ENCODE data around the gene BCAS3. TPM values are rescaled to one million over a fixed set of nuclear protein-coding genes. Genes with fewer than 3 reads are reported as not detected.
A peak's percentile ranks its signal among the peaks of the same experiment; 100 is the strongest.
"Not testable (repeated sequence)": the region's sequence is repeated elsewhere in the genome, so short reads cannot be mapped to it uniquely, and the experiment has no call there.

The BCAS3 gene
- total RNA-seq, 1 donor from 2014 or later: 9.5 TPM

GRCh38 chr17:61238455-61238933, 560.8 kb downstream of the BCAS3 start:
- Mint-ChIP-seq H3K9me3 (no peaks in the 10 kb centered on the region), H3K27me3 (no peaks in the 10 kb centered on the region), H3K27ac (peak overlapping the region; percentile 7), H3K4me1 (peaks cover 9% of the 10 kb centered on the region), H3K4me3 (no peak overlapping the region), H3K36me3 (ENCODE audit: low read depth) (no peaks in the 10 kb centered on the region)
- DNase-seq: no peak
- intact Hi-C loops (cut with micrococcal nuclease): no loop called here

- peaks cover 9% of the 10 kb centered on the region for H3K4me1 Mint-ChIP-seq
- no peaks in the 10 kb centered on the region for H3K27me3 Mint-ChIP-seq
- no peak for DNase-seq
- peak overlapping the region; percentile 7 for H3K27ac Mint-ChIP-seq
- H3K4me3 Mint-ChIP-seq: peak overlapping the region; percentile 11
- no peaks in the 10 kb centered on the region for H3K36me3 Mint-ChIP-seq (ENCODE audit: low read depth)
- H3K9me3 Mint-ChIP-seq: no peaks in the 10 kb centered on the region
- intact Hi-C loops (cut with micrococcal nuclease): loop anchor here (1.0 kb wide), 1 partner anchor 17 kb away; no protein-coding TSS in a partner anchor
Observed at GRCh38 chr17:61239327-61239726, 561.7 kb downstream of the BCAS3 start.

- H3K27ac Mint-ChIP-seq: no peak overlapping the region
- no peaks in the 10 kb centered on the region for H3K9me3 Mint-ChIP-seq
- intact Hi-C loops (cut with micrococcal nuclease): loop anchor here (1.0 to 5.0 kb wide), 2 partner anchors 18 to 42 kb away; no protein-coding TSS in a partner anchor
- H3K4me1 Mint-ChIP-seq: peaks cover 9% of the 10 kb centered on the region
- no peak overlapping the region for H3K4me3 Mint-ChIP-seq
- H3K36me3 Mint-ChIP-seq (ENCODE audit: low read depth): no peaks in the 10 kb centered on the region
- DNase-seq: no peak
- no peaks in the 10 kb centered on the region for H3K27me3 Mint-ChIP-seq
Observed at GRCh38 chr17:61239953-61240352, 562.3 kb downstream of the BCAS3 start.

GRCh38 chr17:61240851-61241468, 563.3 kb downstream of the BCAS3 start:
- Mint-ChIP-seq H3K4me3 (peak overlapping the region; percentile 15), H3K4me1 (peaks cover 9% of the 10 kb centered on the region), H3K36me3 (ENCODE audit: low read depth) (no peaks in the 10 kb centered on the region), H3K27me3 (no peaks in the 10 kb centered on the region), H3K27ac (no peak overlapping the region), H3K9me3 (no peaks in the 10 kb centered on the region)
- intact Hi-C loops (cut with micrococcal nuclease): loop anchor here (5.0 kb wide), 1 partner anchor 41 kb away; no protein-coding TSS in a partner anchor
- DNase-seq: no peak

GRCh38 chr17:61244988-61245387, 567.3 kb downstream of the BCAS3 start:
- H3K4me1 Mint-ChIP-seq; H3K4me3 Mint-ChIP-seq; H3K27ac Mint-ChIP-seq; H3K27me3 Mint-ChIP-seq; H3K9me3 Mint-ChIP-seq; H3K36me3 Mint-ChIP-seq (ENCODE audit: low read depth); DNase-seq: not testable (repeated sequence)
- intact Hi-C loops (cut with micrococcal nuclease): loop anchor here (5.0 kb wide), 1 partner anchor 37 kb away; no protein-coding TSS in a partner anchor

GRCh38 chr17:61245706-61246135, 568.1 kb downstream of the BCAS3 start:
- no peak overlapping the region for H3K27ac Mint-ChIP-seq
- peaks cover 5% of the 10 kb centered on the region for H3K9me3 Mint-ChIP-seq
- no peaks in the 10 kb centered on the region for H3K36me3 Mint-ChIP-seq (ENCODE audit: low read depth)
- no peak for DNase-seq
- H3K27me3 Mint-ChIP-seq: no peaks in the 10 kb centered on the region
- peaks cover 9% of the 10 kb centered on the region for H3K4me1 Mint-ChIP-seq
- no peak overlapping the region for H3K4me3 Mint-ChIP-seq
- intact Hi-C loops (cut with micrococcal nuclease): no loop called here

GRCh38 chr17:61247439-61247838, 569.8 kb downstream of the BCAS3 start:
- H3K4me3 Mint-ChIP-seq: no peak overlapping the region
- intact Hi-C loops (cut with micrococcal nuclease): no loop called here
- peaks cover 13% of the 10 kb centered on the region for H3K4me1 Mint-ChIP-seq
- DNase-seq: no peak
- H3K27ac Mint-ChIP-seq: no peak overlapping the region
- H3K9me3 Mint-ChIP-seq: peaks cover 8% of the 10 kb centered on the region
- no peaks in the 10 kb centered on the region for H3K27me3 Mint-ChIP-seq
- no peaks in the 10 kb centered on the region for H3K36me3 Mint-ChIP-seq (ENCODE audit: low read depth)

- Mint-ChIP-seq H3K4me3 (no peak overlapping the region), H3K9me3 (peaks cover 8% of the 10 kb centered on the region), H3K36me3 (ENCODE audit: low read depth) (no peaks in the 10 kb centered on the region), H3K4me1 (peaks cover 13% of the 10 kb centered on the region), H3K27ac (no peak overlapping the region), H3K27me3 (no peaks in the 10 kb centered on the region)
- intact Hi-C loops (cut with micrococcal nuclease): no loop called here
- DNase-seq: no peak
Observed at GRCh38 chr17:61248399-61248798, 570.7 kb downstream of the BCAS3 start.

GRCh38 chr17:61249649-61250299, 572.1 kb downstream of the BCAS3 start:
- H3K36me3 Mint-ChIP-seq (ENCODE audit: low read depth): no peaks in the 10 kb centered on the region
- no peak overlapping the region for H3K27ac Mint-ChIP-seq
- intact Hi-C loops (cut with micrococcal nuclease): no loop called here
- H3K27me3 Mint-ChIP-seq: no peaks in the 10 kb centered on the region
- DNase-seq: no peak
- peaks cover 8% of the 10 kb centered on the region for H3K9me3 Mint-ChIP-seq
- H3K4me3 Mint-ChIP-seq: no peak overlapping the region
- peaks cover 13% of the 10 kb centered on the region for H3K4me1 Mint-ChIP-seq

GRCh38 chr17:61250335-61250890, 572.8 kb downstream of the BCAS3 start:
- no peak for DNase-seq
- Mint-ChIP-seq H3K27ac (peak overlapping the region; percentile 35), H3K27me3 (no peaks in the 10 kb centered on the region), H3K4me3 (no peak overlapping the region), H3K9me3 (peaks cover 8% of the 10 kb centered on the region), H3K36me3 (ENCODE audit: low read depth) (no peaks in the 10 kb centered on the region), H3K4me1 (peaks cover 17% of the 10 kb centered on the region)
- intact Hi-C loops (cut with micrococcal nuclease): no loop called here

- Mint-ChIP-seq H3K9me3 (peaks cover 8% of the 10 kb centered on the region), H3K4me3 (no peak overlapping the region), H3K27ac (no peak overlapping the region), H3K27me3 (no peaks in the 10 kb centered on the region), H3K4me1 (peaks cover 17% of the 10 kb centered on the region), H3K36me3 (ENCODE audit: low read depth) (no peaks in the 10 kb centered on the region)
- intact Hi-C loops (cut with micrococcal nuclease): no loop called here
- DNase-seq: no peak
Observed at GRCh38 chr17:61251939-61252865, 574.6 kb downstream of the BCAS3 start.

GRCh38 chr17:61253362-61253761, 575.7 kb downstream of the BCAS3 start:
- Mint-ChIP-seq H3K4me1 (peaks cover 17% of the 10 kb centered on the region), H3K27ac (no peak overlapping the region), H3K27me3 (no peaks in the 10 kb centered on the region), H3K36me3 (ENCODE audit: low read depth) (no peaks in the 10 kb centered on the region), H3K4me3 (no peak overlapping the region), H3K9me3 (peaks cover 8% of the 10 kb centered on the region)
- intact Hi-C loops (cut with micrococcal nuclease): no loop called here
- no peak for DNase-seq

GRCh38 chr17:61253937-61254574, 576.4 kb downstream of the BCAS3 start:
- intact Hi-C loops (cut with micrococcal nuclease): no loop called here
- Mint-ChIP-seq H3K4me1 (peaks cover 17% of the 10 kb centered on the region), H3K27me3 (no peaks in the 10 kb centered on the region), H3K36me3 (ENCODE audit: low read depth) (no peaks in the 10 kb centered on the region), H3K27ac (no peak overlapping the region), H3K4me3 (no peak overlapping the region), H3K9me3 (peaks cover 8% of the 10 kb centered on the region)
- DNase-seq: no peak
